GM21360 (cell line): ENCODE results near the gene PIK3R3.
A peak's percentile ranks its signal among the peaks of the same experiment; 100 is the strongest.
"Not testable (repeated sequence)": the region's sequence is repeated elsewhere in the genome, so short reads cannot be mapped to it uniquely, and the experiment has no call there.

Experiments
- ATAC-seq: cut with Tn5 transposase; IDR thresholded peaks from one replicate; pipeline ENCODE4 v1.9.1; 2021; ENCODE audit warnings: mild to moderate bottlenecking, moderate library complexity; ENCODE audit not compliant: unreplicated experiment

Gene PIK3R3

GRCh38 chr1:46070164-46070814, 62.1 kb downstream of the PIK3R3 start:
- no peak for ATAC-seq

- no peak for ATAC-seq
Measured at GRCh38 chr1:46068525-46068924, 63.9 kb downstream of the PIK3R3 start.

- no peak for ATAC-seq
Measured at GRCh38 chr1:46067652-46068051, 64.8 kb downstream of the PIK3R3 start.

- no peak for ATAC-seq
Measured at GRCh38 chr1:46065405-46065804, 67.0 kb downstream of the PIK3R3 start.

- no peak for ATAC-seq
Measured at GRCh38 chr1:46064708-46065107, 67.7 kb downstream of the PIK3R3 start.

- ATAC-seq: no peak
Measured at GRCh38 chr1:46062651-46063319, 69.6 kb downstream of the PIK3R3 start.

- ATAC-seq: no peak
Measured at GRCh38 chr1:46061146-46061545, 71.3 kb downstream of the PIK3R3 start.

GRCh38 chr1:46058936-46059335, 73.5 kb downstream of the PIK3R3 start:
- ATAC-seq: no peak

- ATAC-seq: no peak
Measured at GRCh38 chr1:46057781-46058180, 74.6 kb downstream of the PIK3R3 start.

GRCh38 chr1:46057215-46057614, 75.2 kb downstream of the PIK3R3 start:
- ATAC-seq: not testable (repeated sequence)

- ATAC-seq: no peak
Measured at GRCh38 chr1:46056325-46056724, 76.1 kb downstream of the PIK3R3 start.

- ATAC-seq: no peak
Measured at GRCh38 chr1:46053734-46054133, 78.7 kb downstream of the PIK3R3 start.

- ATAC-seq: no peak
Measured at GRCh38 chr1:46044116-46044515, 88.3 kb downstream of the PIK3R3 start.

- peak; percentile 85 for ATAC-seq
Measured at GRCh38 chr1:46043458-46044017, 88.9 kb downstream of the PIK3R3 start.

GRCh38 chr1:46041974-46042373, 90.5 kb downstream of the PIK3R3 start:
- ATAC-seq: no peak

- no peak for ATAC-seq
Measured at GRCh38 chr1:46041551-46041950, 90.9 kb downstream of the PIK3R3 start.

GRCh38 chr1:46039571-46040052, 92.8 kb downstream of the PIK3R3 start:
- no peak for ATAC-seq

GRCh38 chr1:46036894-46037839, 95.3 kb downstream of the PIK3R3 start:
- peak; percentile 50 for ATAC-seq

GRCh38 chr1:46034601-46035516, 97.6 kb downstream of the PIK3R3 start:
- no peak for ATAC-seq
